Natural killer cell treated with Interleukin-12 subunit alpha and Interleukin-12 subunit beta and Interleukin-15 and Interleukin-18, amount 100 ng/mL, for 72 hours (primary cell): ENCODE measurements around the gene KDM1B. TPM values are rescaled to one million over a fixed set of nuclear protein-coding genes. Genes with fewer than 3 reads are reported as not detected.
"Not testable (repeated sequence)": the region's sequence is repeated elsewhere in the genome, so short reads cannot be mapped to it uniquely, and the experiment has no call there.

Experiments
- ATAC-seq, 2 donors: fragments of 150-1000 bp; cut with Tn5 transposase in 1 of 2; sonication (Bioruptor Pico), chemical (Tn5 transposase) in 1 of 2; 2 replicates each; pipeline ENCODE4 v1.10.0; 2021
- DNase-seq: peaks from one replicate; pipeline ENCODE4 v3.0.0; 2022; ENCODE audit warnings: low spot score
- H3K27ac Mint-ChIP-seq, 2 donors: 1 replicate in 1 of 2; 2 replicates in 1 of 2; pipeline ENCODE4 v1.8.0; 2022; ENCODE audit warnings: mixed read lengths in 2 of 2, mild to moderate bottlenecking in 1 of 2, moderate library complexity in 1 of 2
- H3K27me3 Mint-ChIP-seq, 2 donors: 1 replicate in 1 of 2; 2 replicates in 1 of 2; pipeline ENCODE4 v1.8.0; 2022; ENCODE audit warnings: mixed read lengths in 2 of 2
- H3K36me3 Mint-ChIP-seq: one replicate; pipeline ENCODE4 v1.8.0; 2022; ENCODE audit warnings: mixed read lengths
- H3K4me1 Mint-ChIP-seq, 2 donors: 1 replicate in 1 of 2; 2 replicates in 1 of 2; pipeline ENCODE4 v1.8.0; 2022; ENCODE audit warnings: low read depth in 2 of 2, mixed read lengths in 2 of 2, mild to moderate bottlenecking in 1 of 2
- H3K4me3 Mint-ChIP-seq: one replicate; pipeline ENCODE4 v1.8.0; 2022; ENCODE audit warnings: mixed read lengths
- H3K9me3 Mint-ChIP-seq: 2 replicates; pipeline ENCODE4 v1.8.0; 2022; ENCODE audit warnings: mixed read lengths
- total RNA-seq, 2 donors: library from RNA; stranded (reverse); gene quantifications; one replicate each; pipeline ENCODE4 v1.2.3, GENCODE V29; 2022

The KDM1B gene
- total RNA-seq, 2 donors from 2014 or later, result 8.1 to 10.6 TPM

DNA sequence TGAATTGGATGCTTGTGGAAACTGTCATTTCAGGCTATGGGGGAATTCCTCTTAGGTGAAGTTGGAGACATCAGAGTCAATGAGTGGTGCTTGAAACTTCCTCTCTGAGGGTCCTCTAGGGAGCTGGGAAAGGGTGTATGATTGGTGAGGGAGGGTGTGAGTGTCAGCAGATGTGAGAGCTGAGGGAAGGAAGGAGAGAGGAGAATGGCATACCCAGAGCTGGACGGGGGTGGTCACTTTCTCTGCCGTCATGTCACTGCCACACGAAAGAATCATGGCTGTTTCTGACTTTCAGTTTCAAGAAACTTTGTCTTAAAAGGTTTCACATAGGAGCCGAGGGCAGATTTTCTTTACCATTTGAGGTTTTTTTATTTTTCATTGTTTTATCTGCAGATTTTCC, 58.8 kb downstream of the KDM1B start:
- Mint-ChIP-seq H3K9me3 (no peaks in the 10 kb centered on the region), H3K4me1 (peaks cover 3 to 13% of the 10 kb centered on the region in 2 donors), H3K27me3 (no peaks in the 10 kb centered on the region), H3K27ac (peak overlapping the region in 1 of 2 donors; percentile 19), H3K36me3 (peaks cover 6% of the 10 kb centered on the region), H3K4me3 (peak overlapping the region; percentile 11)
- ATAC-seq (no peak), DNase-seq (no peak)

GRCh38 chr6:18215436-18215835, 60.2 kb downstream of the KDM1B start:
- DNase-seq (no peak), ATAC-seq (no peak)
- Mint-ChIP-seq H3K27me3 (no peaks in the 10 kb centered on the region), H3K9me3 (no peaks in the 10 kb centered on the region), H3K36me3 (peaks cover 6% of the 10 kb centered on the region), H3K4me3 (no peak overlapping the region), H3K4me1 (peaks cover 3 to 13% of the 10 kb centered on the region in 2 donors), H3K27ac (peak overlapping the region in 1 of 2 donors; percentile 43)

GRCh38 chr6:18216411-18216810, 61.2 kb downstream of the KDM1B start:
- Mint-ChIP-seq H3K27ac (no peak overlapping the region), H3K27me3 (no peaks in the 10 kb centered on the region), H3K4me3 (no peak overlapping the region), H3K36me3 (peaks cover 12% of the 10 kb centered on the region), H3K4me1 (peaks cover 3 to 14% of the 10 kb centered on the region in 2 donors), H3K9me3 (no peaks in the 10 kb centered on the region)
- no peak for DNase-seq
- ATAC-seq, result no peak

- no peak overlapping the region for H3K27ac Mint-ChIP-seq
- ATAC-seq (no peak), DNase-seq (no peak)
- H3K9me3 Mint-ChIP-seq, result no peaks in the 10 kb centered on the region
- peaks cover 3 to 12% of the 10 kb centered on the region in 2 donors for H3K4me1 Mint-ChIP-seq
- no peak overlapping the region for H3K4me3 Mint-ChIP-seq
- H3K27me3 Mint-ChIP-seq, result no peaks in the 10 kb centered on the region
- peaks cover 13% of the 10 kb centered on the region for H3K36me3 Mint-ChIP-seq
These were observed 63.0 kb downstream of the KDM1B start for GRCh38 chr6:18218233-18218632.

DNA sequence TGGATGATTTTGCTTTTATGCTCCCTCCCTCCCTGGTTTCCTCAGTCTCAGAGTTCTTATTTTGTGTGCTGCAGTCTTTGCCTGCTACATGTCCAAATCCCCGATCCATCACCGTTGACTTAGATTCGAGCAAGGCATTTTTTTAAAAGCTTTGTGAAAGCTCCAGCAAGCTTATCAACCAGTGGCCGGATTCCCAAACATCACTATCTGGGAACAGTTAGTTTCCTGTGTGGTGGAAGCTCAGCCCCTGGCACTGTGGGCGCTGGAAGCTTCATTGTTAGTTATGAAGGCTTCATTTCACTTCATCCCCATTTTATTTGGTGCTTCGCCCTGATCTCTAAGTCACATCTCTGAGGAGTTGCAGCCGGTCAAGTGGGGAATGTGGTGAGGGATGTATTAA, 64.4 kb downstream of the KDM1B start:
- DNase-seq (no peak), ATAC-seq (no peak)
- H3K9me3 Mint-ChIP-seq, result no peaks in the 10 kb centered on the region
- peaks cover 7% of the 10 kb centered on the region for H3K36me3 Mint-ChIP-seq
- no peaks in the 10 kb centered on the region for H3K27me3 Mint-ChIP-seq
- no peak overlapping the region for H3K4me3 Mint-ChIP-seq
- peak overlapping the region in 1 of 2 donors; percentile 68 for H3K27ac Mint-ChIP-seq
- peaks cover 3 to 5% of the 10 kb centered on the region in 2 donors for H3K4me1 Mint-ChIP-seq

- no peak overlapping the region for H3K4me3 Mint-ChIP-seq
- H3K27me3 Mint-ChIP-seq, result no peaks in the 10 kb centered on the region
- H3K4me1 Mint-ChIP-seq, result peaks cover 5 to 9% of the 10 kb centered on the region in 2 donors
- no peak for DNase-seq
- H3K36me3 Mint-ChIP-seq, result peaks cover 7% of the 10 kb centered on the region
- H3K27ac Mint-ChIP-seq, result peak overlapping the region; percentile 1 to 11
- no peaks in the 10 kb centered on the region for H3K9me3 Mint-ChIP-seq
- no peak for ATAC-seq
These were observed 66.0 kb downstream of the KDM1B start for GRCh38 chr6:18221288-18221615.

- Mint-ChIP-seq H3K9me3 (peaks cover 11% of the 10 kb centered on the region), H3K36me3 (peaks cover 34% of the 10 kb centered on the region), H3K4me1 (peaks cover 15 to 23% of the 10 kb centered on the region in 2 donors)
- ATAC-seq, H3K27me3 Mint-ChIP-seq, H3K27ac Mint-ChIP-seq, H3K4me3 Mint-ChIP-seq, DNase-seq: not testable (repeated sequence)
These were observed 71.4 kb downstream of the KDM1B start for GRCh38 chr6:18226451-18227105.

DNA sequence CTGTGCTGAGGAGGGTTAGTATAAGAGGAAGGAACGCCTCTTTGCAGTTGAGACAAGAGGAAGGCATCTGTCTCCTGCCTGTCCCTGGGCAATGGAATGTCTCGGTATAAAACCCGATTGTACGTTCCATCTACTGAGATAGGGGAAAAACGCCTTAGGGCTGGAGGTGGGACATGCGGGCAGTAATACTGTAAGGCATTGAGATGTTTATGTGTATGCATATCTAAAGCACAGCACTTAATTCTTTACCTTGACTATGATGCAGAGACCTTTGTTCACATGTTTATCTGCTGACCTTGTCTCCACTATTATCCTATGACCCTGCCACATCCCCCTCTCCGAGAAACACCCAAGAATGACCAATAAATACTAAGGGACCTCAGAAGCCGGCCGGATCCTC, 71.9 kb downstream of the KDM1B start:
- peaks cover 15% of the 10 kb centered on the region for H3K9me3 Mint-ChIP-seq
- not testable (repeated sequence) for H3K4me3 Mint-ChIP-seq, H3K27me3 Mint-ChIP-seq, ATAC-seq, DNase-seq, H3K27ac Mint-ChIP-seq
- H3K36me3 Mint-ChIP-seq, result peaks cover 40% of the 10 kb centered on the region
- peaks cover 15 to 23% of the 10 kb centered on the region in 2 donors for H3K4me1 Mint-ChIP-seq

DNA sequence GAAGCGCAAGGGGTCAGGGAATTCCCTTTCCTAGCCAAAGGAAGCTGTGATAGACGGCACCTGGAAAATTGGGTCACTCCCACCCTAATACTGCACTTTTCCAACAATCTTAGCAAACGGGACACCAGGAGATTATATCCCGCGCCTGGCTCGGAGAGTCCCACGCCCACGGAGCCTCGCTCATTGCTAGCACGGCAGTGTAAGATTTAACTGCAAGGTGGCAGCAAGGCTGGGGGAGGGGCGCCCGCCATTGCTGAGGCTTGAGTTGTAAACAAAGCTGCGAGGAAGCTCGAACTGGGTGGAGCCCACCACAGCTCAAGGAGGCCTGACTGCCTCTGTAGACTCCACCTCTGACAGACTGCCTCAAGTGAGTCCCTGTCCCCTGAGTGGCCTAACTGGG, 73.4 kb downstream of the KDM1B start:
- not testable (repeated sequence) for ATAC-seq, H3K27ac Mint-ChIP-seq, DNase-seq, H3K27me3 Mint-ChIP-seq, H3K4me3 Mint-ChIP-seq
- H3K4me1 Mint-ChIP-seq, result peaks cover 15 to 29% of the 10 kb centered on the region in 2 donors
- peaks cover 18% of the 10 kb centered on the region for H3K9me3 Mint-ChIP-seq
- H3K36me3 Mint-ChIP-seq, result peaks cover 54% of the 10 kb centered on the region

DNA sequence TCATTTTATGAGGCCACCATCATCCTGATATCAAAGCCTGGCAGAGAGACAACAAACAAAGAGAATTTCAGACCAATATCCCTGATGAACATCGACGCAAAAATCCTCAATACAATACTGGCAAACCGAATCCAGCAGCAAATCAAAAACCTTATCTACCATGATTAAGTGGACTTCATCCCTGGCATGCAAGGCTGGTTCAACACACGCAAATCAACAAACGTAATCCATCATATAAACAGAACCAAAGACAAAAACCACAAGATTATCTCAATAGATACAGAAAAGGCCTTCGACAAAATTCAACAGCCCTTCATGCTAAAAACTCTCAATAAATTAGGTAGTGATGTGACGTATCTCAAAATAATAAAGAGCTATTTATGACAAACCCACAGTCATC, 76.6 kb downstream of the KDM1B start:
- H3K4me3 Mint-ChIP-seq, DNase-seq, H3K27ac Mint-ChIP-seq, ATAC-seq, H3K27me3 Mint-ChIP-seq: not testable (repeated sequence)
- Mint-ChIP-seq H3K4me1 (peaks cover 18 to 36% of the 10 kb centered on the region in 2 donors), H3K9me3 (peaks cover 23% of the 10 kb centered on the region), H3K36me3 (peaks cover 76% of the 10 kb centered on the region)

GRCh38 chr6:18233770-18234169, 78.5 kb downstream of the KDM1B start:
- peaks cover 68% of the 10 kb centered on the region for H3K36me3 Mint-ChIP-seq
- not testable (repeated sequence) for DNase-seq, ATAC-seq, H3K27me3 Mint-ChIP-seq, H3K4me3 Mint-ChIP-seq, H3K27ac Mint-ChIP-seq
- peaks cover 18 to 32% of the 10 kb centered on the region in 2 donors for H3K4me1 Mint-ChIP-seq
- H3K9me3 Mint-ChIP-seq, result peaks cover 23% of the 10 kb centered on the region

DNA sequence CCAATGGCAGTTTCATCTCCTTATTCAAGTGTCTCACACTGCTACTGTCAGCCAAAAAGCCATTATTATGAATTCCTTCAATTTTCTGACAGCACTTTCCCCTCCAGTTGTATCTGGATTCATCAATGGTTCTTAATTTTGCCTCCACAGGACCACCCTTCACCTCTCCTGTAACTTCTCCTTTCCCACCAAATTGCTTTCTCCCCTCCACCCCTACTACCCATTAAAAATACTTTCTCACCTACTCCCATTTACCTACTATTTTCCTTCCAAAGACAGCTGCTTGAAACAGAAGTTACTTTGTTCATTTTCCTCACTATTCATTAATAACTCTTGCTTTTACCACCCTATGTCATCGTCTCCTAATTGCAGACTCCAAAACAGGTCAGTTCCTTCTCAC, 79.3 kb downstream of the KDM1B start:
- peaks cover 62% of the 10 kb centered on the region for H3K36me3 Mint-ChIP-seq
- ATAC-seq, result no peak
- no peak overlapping the region for H3K4me3 Mint-ChIP-seq
- no peaks in the 10 kb centered on the region for H3K27me3 Mint-ChIP-seq
- DNase-seq, result no peak
- H3K9me3 Mint-ChIP-seq, result peaks cover 20% of the 10 kb centered on the region
- H3K4me1 Mint-ChIP-seq, result peaks cover 14 to 29% of the 10 kb centered on the region in 2 donors
- H3K27ac Mint-ChIP-seq, result peak overlapping the region in 1 of 2 donors; percentile 17

GRCh38 chr6:18235524-18235923, 80.3 kb downstream of the KDM1B start:
- no peak for ATAC-seq
- H3K27me3 Mint-ChIP-seq, result no peaks in the 10 kb centered on the region
- H3K27ac Mint-ChIP-seq, result peak overlapping the region in 1 of 2 donors; percentile 34
- peaks cover 18% of the 10 kb centered on the region for H3K9me3 Mint-ChIP-seq
- peaks cover 52% of the 10 kb centered on the region for H3K36me3 Mint-ChIP-seq
- H3K4me3 Mint-ChIP-seq, result no peak overlapping the region
- H3K4me1 Mint-ChIP-seq, result peaks cover 14 to 23% of the 10 kb centered on the region in 2 donors
- no peak for DNase-seq

- DNase-seq (no peak), ATAC-seq (no peak)
- Mint-ChIP-seq H3K27ac (no peak overlapping the region), H3K36me3 (peaks cover 36% of the 10 kb centered on the region), H3K4me1 (peaks cover 9 to 22% of the 10 kb centered on the region in 2 donors), H3K9me3 (peaks cover 9% of the 10 kb centered on the region), H3K4me3 (no peak overlapping the region), H3K27me3 (no peaks in the 10 kb centered on the region)
These were observed 81.9 kb downstream of the KDM1B start for GRCh38 chr6:18237167-18237566.

DNA sequence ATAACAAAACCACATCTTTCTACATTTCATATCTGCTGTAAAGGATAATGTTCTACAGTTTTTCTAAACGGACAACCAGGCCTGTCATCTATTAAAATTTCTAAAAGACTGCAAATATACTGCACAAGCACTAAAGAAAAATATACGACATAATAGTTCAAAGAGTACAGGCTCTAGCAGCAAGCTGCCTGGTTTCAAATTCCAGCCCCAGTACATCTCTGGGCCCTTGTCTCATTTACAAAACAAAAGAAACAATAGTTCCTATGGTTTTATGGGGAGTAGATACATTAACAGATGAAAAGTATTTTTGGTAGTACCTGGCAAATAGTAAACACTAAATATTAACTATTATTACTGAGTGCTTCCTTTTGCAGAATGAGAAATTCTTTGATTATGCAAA, 85.0 kb downstream of the KDM1B start:
- H3K4me1 Mint-ChIP-seq, result peaks cover 21 to 24% of the 10 kb centered on the region in 2 donors

More for the DNA sequence above, 85.0 kb downstream of the KDM1B start:
- DNase-seq (no peak), ATAC-seq (no peak)
- H3K9me3 Mint-ChIP-seq, result no peaks in the 10 kb centered on the region
- H3K27ac Mint-ChIP-seq, result no peak overlapping the region
- no peaks in the 10 kb centered on the region for H3K27me3 Mint-ChIP-seq
- peaks cover 30% of the 10 kb centered on the region for H3K36me3 Mint-ChIP-seq
- no peak overlapping the region for H3K4me3 Mint-ChIP-seq
